ENCODE results near the gene PROM2. TPM values are rescaled to one million over a fixed set of nuclear protein-coding genes. Genes with fewer than 3 reads are reported as not detected.

The PROM2 gene
- total and polyA plus RNA-seq, 4 experiments from 2014 or later = 0.87 to 1.1 TPM; not detected in 2

- Mint-ChIP-seq H3K36me3 (no peaks in the 10 kb centered on the region), H3K4me1 (peaks cover 0 to 5% (median 0%) of the 10 kb centered on the region in 4 donors), H3K27me3 (no peaks in the 10 kb centered on the region), H3K9me3 (peaks cover 0 to 2% (median 0%) of the 10 kb centered on the region in 8 donors), H3K27ac (no peak overlapping the region), H3K4me3 (no peak overlapping the region)
- Histone ChIP-seq H3K27me3 (ENCODE audit: insufficient read depth, low read length) (no peaks in the 10 kb centered on the region), H3K36me3 (ENCODE audit: insufficient read depth, low read length) (no peaks in the 10 kb centered on the region), H3K4me3 (ENCODE audit: low read length in 2 of 2) (no peak overlapping the region), H3K27ac (ENCODE audit: low read depth, low read length) (no peak overlapping the region), H3K9me3 (ENCODE audit: control insufficient read depth in 1 of 2, low read length in 2 of 2) (no peaks in the 10 kb centered on the region), H3K4me1 (ENCODE audit: insufficient read depth, low read length) (no peaks in the 10 kb centered on the region)
- DNase-seq = no peak
- CTCF ChIA-PET (ENCODE audit: partially characterized antibody) = no interaction called here
- intact Hi-C loops (cut with micrococcal nuclease) = no loop called here
- POLR2A ChIA-PET (ENCODE audit: partially characterized antibody) = no interaction called here
These were observed 54.3 kb downstream of the PROM2 start for GRCh38 chr2:95328358-95329125.

DNA sequence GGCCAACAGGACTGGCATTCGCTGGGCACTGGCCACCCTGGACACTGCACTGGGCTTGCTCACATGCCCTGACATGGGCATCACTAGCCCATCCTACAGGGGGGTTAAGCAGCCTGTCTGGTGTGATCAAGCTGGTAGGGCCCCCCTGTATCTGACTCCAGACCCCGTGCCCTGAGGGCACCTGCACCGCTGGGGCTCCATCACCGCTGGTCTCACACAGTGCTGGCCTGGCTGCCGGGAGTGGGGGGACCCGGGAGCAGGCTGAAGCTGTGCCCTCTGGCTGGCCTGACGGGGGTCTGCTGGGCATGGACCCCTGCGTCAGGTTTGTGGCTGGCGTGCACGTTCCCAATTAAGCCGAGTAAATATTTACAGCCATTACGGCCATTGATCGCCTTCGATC, 55.2 kb downstream of the PROM2 start:
- intact Hi-C loops (cut with micrococcal nuclease) = no loop called here
- ChIA-PET POLR2A (ENCODE audit: partially characterized antibody) (no interaction called here), CTCF (ENCODE audit: partially characterized antibody) (no interaction called here)
- Histone ChIP-seq H3K4me1 (ENCODE audit: insufficient read depth, low read length) (no peaks in the 10 kb centered on the region), H3K27ac (ENCODE audit: low read depth, low read length) (no peak overlapping the region), H3K36me3 (ENCODE audit: insufficient read depth, low read length) (no peaks in the 10 kb centered on the region), H3K27me3 (ENCODE audit: insufficient read depth, low read length) (no peaks in the 10 kb centered on the region), H3K4me3 (ENCODE audit: low read length in 2 of 2) (no peak overlapping the region), H3K9me3 (ENCODE audit: control insufficient read depth in 1 of 2, low read length in 2 of 2) (no peaks in the 10 kb centered on the region)
- peaks cover 0 to 2% (median 0%) of the 10 kb centered on the region in 8 donors for H3K9me3 Mint-ChIP-seq
- no peak for DNase-seq
- H3K4me1 Mint-ChIP-seq = peaks cover 0 to 5% (median 0%) of the 10 kb centered on the region in 4 donors
- H3K36me3 Mint-ChIP-seq = no peaks in the 10 kb centered on the region
- H3K4me3 Mint-ChIP-seq = no peak overlapping the region
- H3K27ac Mint-ChIP-seq = no peak overlapping the region
- no peaks in the 10 kb centered on the region for H3K27me3 Mint-ChIP-seq

DNA sequence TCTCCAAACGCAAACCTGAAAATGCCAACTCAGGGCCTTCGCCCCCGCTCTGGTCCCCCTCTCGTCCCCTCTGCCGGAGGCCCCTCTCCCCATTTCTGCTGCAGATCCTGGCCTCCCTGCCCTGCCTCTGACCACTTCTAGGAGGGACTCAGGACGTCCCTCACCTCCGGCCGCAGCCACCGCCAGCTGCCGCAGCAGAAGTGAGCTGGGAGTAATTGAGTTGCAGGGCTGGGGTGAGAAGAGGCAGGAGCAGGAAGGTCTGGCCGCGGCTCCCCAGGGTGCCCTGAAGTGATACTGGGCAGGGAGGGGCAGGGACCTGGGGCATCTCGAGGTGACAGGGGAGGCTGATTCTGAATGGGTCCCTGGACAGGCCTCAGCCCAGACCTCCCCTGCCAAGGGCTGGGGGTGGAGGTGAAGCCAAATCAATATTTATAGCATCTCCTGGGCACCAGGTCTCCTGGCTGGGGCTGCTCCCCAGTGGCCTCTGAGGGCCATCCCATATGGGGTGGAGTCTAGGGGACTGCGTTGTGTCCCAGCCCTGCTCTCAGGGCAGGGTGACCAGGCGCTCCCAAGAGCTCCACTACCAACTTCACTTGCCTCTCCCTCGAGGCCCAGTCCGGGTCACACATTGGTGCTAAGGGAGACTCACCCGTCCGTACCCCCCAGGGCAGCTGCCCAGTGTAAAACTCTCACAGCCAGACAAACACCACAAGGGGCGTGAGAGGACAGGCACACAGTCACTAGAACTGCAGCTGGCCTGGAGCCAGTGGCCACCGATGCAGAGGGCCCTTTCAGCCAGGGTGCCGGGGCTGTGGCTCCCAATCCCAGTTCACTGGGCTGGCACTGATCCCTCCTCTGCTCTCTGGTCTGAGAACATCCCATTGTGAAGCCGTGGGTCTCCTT, 55.9 kb downstream of the PROM2 start:
- Mint-ChIP-seq H3K4me3 (no peak overlapping the region), H3K9me3 (peaks cover 0 to 2% (median 0%) of the 10 kb centered on the region in 8 donors), H3K36me3 (no peaks in the 10 kb centered on the region), H3K27me3 (no peaks in the 10 kb centered on the region), H3K4me1 (peaks cover 0 to 5% (median 0%) of the 10 kb centered on the region in 4 donors), H3K27ac (peak overlapping the region in 1 of 7 donors; percentile 34)
- Histone ChIP-seq H3K27me3 (ENCODE audit: insufficient read depth, low read length) (no peaks in the 10 kb centered on the region), H3K4me3 (ENCODE audit: low read length in 2 of 2) (no peak overlapping the region), H3K4me1 (ENCODE audit: insufficient read depth, low read length) (no peaks in the 10 kb centered on the region), H3K9me3 (ENCODE audit: control insufficient read depth in 1 of 2, low read length in 2 of 2) (no peaks in the 10 kb centered on the region), H3K36me3 (ENCODE audit: insufficient read depth, low read length) (no peaks in the 10 kb centered on the region), H3K27ac (ENCODE audit: low read depth, low read length) (no peak overlapping the region)
- POLR2A ChIA-PET (ENCODE audit: partially characterized antibody) = no interaction called here
- CTCF ChIA-PET (ENCODE audit: partially characterized antibody) = no interaction called here
- DNase-seq = no peak
- intact Hi-C loops (cut with micrococcal nuclease) = no loop called here

DNA sequence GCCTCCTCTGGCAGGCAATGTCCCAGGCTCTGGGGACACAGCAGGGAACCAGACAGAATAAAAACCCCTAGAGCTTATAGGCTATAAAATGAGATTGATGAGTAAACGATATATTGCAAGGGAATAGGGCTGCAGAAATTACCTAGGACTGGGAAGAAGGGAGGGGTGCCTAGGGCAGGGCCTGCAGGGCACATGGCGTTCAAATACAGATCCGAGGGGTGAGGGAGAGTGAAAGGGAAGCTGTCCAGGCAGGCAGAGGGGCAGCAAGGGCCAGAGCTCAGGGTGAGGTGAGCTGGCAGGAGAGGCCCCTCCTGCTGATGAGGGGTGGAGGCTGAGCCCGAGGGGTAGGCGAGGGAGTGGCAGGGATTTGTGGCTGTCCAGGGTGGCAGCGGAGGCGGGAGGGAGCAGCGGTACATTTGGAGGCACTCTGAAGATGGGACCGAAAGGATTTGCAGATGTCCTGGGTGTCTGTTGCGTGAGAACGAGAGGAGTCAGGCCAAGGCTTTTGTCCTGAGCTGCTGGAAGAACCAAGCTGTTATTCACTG, 56.6 kb downstream of the PROM2 start:
- CTCF ChIA-PET (ENCODE audit: partially characterized antibody) = interaction anchor here (1.0 kb wide), 1 partner anchor 15 kb away, joined by 3 read pairs; no protein-coding TSS in a partner anchor
- H3K27ac Mint-ChIP-seq = no peak overlapping the region

DNA sequence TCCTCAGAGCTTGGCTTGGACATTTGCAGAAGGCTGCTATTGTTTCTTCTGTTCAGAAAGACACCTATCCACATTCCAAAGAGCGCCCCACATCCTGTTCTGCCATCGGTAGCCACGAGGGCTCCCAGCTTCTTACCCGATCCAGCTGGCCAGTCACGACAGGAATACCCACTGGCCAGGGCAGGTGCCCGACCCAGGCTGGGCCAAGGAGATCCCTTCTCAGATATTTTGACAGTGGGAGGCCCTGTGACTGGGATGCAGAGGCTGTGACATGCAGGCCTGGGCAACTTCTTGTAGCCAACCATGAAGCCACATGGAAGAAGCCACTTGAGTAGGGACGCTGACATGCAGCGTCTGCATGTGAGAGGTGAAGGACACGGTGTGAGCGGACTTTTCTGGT, 57.4 kb downstream of the PROM2 start:
- H3K27me3 Mint-ChIP-seq = no peaks in the 10 kb centered on the region
- peaks cover 0 to 3% (median 0%) of the 10 kb centered on the region in 8 donors for H3K9me3 Mint-ChIP-seq
- intact Hi-C loops (cut with micrococcal nuclease) = no loop called here
- no peaks in the 10 kb centered on the region for H3K36me3 Mint-ChIP-seq
- Histone ChIP-seq H3K36me3 (ENCODE audit: insufficient read depth, low read length) (no peaks in the 10 kb centered on the region), H3K27me3 (ENCODE audit: insufficient read depth, low read length) (no peaks in the 10 kb centered on the region), H3K27ac (ENCODE audit: low read depth, low read length) (no peak overlapping the region), H3K4me1 (ENCODE audit: insufficient read depth, low read length) (no peaks in the 10 kb centered on the region), H3K9me3 (ENCODE audit: control insufficient read depth in 1 of 2, low read length in 2 of 2) (no peaks in the 10 kb centered on the region), H3K4me3 (ENCODE audit: low read length in 2 of 2) (no peak overlapping the region)
- ChIA-PET POLR2A (ENCODE audit: partially characterized antibody) (no interaction called here), CTCF (ENCODE audit: partially characterized antibody) (interaction anchor here (1.0 kb wide), 1 partner anchor 14 kb away, joined by 3 read pairs; no protein-coding TSS in a partner anchor)
- H3K4me3 Mint-ChIP-seq = no peak overlapping the region
- H3K27ac Mint-ChIP-seq = no peak overlapping the region
- no peak for DNase-seq
- no peaks in the 10 kb centered on the region for H3K4me1 Mint-ChIP-seq

More for the DNA sequence above, 56.6 kb downstream of the PROM2 start:
- H3K9me3 Mint-ChIP-seq = peaks cover 0 to 3% (median 0%) of the 10 kb centered on the region in 8 donors
- Histone ChIP-seq H3K4me3 (ENCODE audit: low read length in 2 of 2) (no peak overlapping the region), H3K4me1 (ENCODE audit: insufficient read depth, low read length) (no peaks in the 10 kb centered on the region), H3K27ac (ENCODE audit: low read depth, low read length) (no peak overlapping the region), H3K36me3 (ENCODE audit: insufficient read depth, low read length) (no peaks in the 10 kb centered on the region), H3K9me3 (ENCODE audit: control insufficient read depth in 1 of 2, low read length in 2 of 2) (no peaks in the 10 kb centered on the region), H3K27me3 (ENCODE audit: insufficient read depth, low read length) (no peaks in the 10 kb centered on the region)
- no peaks in the 10 kb centered on the region for H3K27me3 Mint-ChIP-seq
- no peak for DNase-seq
- H3K36me3 Mint-ChIP-seq = no peaks in the 10 kb centered on the region
- POLR2A ChIA-PET (ENCODE audit: partially characterized antibody) = no interaction called here
- intact Hi-C loops (cut with micrococcal nuclease) = no loop called here
- H3K4me3 Mint-ChIP-seq = no peak overlapping the region
- peaks cover 0 to under 1% (median 0%) of the 10 kb centered on the region in 4 donors for H3K4me1 Mint-ChIP-seq

DNA sequence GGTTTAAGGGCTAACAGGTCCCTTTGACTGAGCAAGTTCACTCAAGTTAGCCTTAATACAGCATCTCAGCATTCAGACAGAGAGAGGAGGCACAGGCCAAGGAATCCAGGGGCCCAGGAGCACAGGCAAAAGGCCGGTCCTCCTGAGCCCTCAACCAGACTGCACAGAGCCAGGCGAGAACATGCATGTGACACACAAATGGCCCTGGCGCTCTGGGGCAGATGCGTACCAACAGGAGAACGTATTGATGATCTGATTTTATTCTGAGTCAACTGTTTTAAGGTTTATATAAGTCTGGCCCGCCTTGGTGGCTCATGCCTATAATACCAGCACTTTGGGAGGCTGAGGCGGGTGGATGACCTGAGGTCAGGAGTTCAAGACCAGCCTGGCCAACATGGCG, 57.8 kb downstream of the PROM2 start:
- POLR2A ChIA-PET (ENCODE audit: partially characterized antibody) = no interaction called here
- Histone ChIP-seq H3K27me3 (ENCODE audit: insufficient read depth, low read length) (no peaks in the 10 kb centered on the region), H3K4me1 (ENCODE audit: insufficient read depth, low read length) (no peaks in the 10 kb centered on the region), H3K9me3 (ENCODE audit: control insufficient read depth in 1 of 2, low read length in 2 of 2) (no peaks in the 10 kb centered on the region), H3K27ac (ENCODE audit: low read depth, low read length) (no peak overlapping the region), H3K4me3 (ENCODE audit: low read length in 2 of 2) (no peak overlapping the region), H3K36me3 (ENCODE audit: insufficient read depth, low read length) (no peaks in the 10 kb centered on the region)
- Mint-ChIP-seq H3K4me1 (no peaks in the 10 kb centered on the region), H3K9me3 (peaks cover 0 to 3% (median 0%) of the 10 kb centered on the region in 8 donors), H3K27ac (no peak overlapping the region), H3K27me3 (no peaks in the 10 kb centered on the region), H3K36me3 (no peaks in the 10 kb centered on the region), H3K4me3 (no peak overlapping the region)
- no peak for DNase-seq
- intact Hi-C loops (cut with micrococcal nuclease) = no loop called here
- CTCF ChIA-PET (ENCODE audit: partially characterized antibody) = no interaction called here

DNA sequence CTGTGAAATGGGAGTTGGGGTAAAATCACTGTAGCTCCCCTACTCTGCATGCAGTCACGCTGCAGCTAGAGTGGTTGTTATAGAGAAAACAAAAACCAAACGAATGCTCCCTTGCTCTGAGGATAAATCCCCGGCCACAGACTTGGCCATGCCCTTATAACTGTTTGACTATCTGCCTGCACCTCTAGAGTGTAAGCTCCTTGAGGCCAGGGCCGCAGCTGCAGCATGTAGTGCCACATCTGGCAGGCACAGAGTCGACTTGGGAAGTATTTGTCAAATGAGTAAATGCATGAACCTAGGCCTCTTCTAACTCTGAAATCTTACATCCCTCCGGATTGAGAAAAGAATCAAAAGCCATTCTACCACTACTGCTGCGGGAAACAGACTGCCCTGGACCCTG, 58.8 kb downstream of the PROM2 start:
- Histone ChIP-seq H3K36me3 (ENCODE audit: insufficient read depth, low read length) (no peaks in the 10 kb centered on the region), H3K27me3 (ENCODE audit: insufficient read depth, low read length) (no peaks in the 10 kb centered on the region), H3K27ac (ENCODE audit: low read depth, low read length) (no peak overlapping the region), H3K4me1 (ENCODE audit: insufficient read depth, low read length) (no peaks in the 10 kb centered on the region), H3K4me3 (ENCODE audit: low read length in 2 of 2) (no peak overlapping the region), H3K9me3 (ENCODE audit: control insufficient read depth in 1 of 2, low read length in 2 of 2) (no peaks in the 10 kb centered on the region)
- intact Hi-C loops (cut with micrococcal nuclease) = no loop called here
- H3K9me3 Mint-ChIP-seq = peaks cover 0 to 3% (median 0%) of the 10 kb centered on the region in 8 donors
- POLR2A ChIA-PET (ENCODE audit: partially characterized antibody) = no interaction called here
- no peaks in the 10 kb centered on the region for H3K36me3 Mint-ChIP-seq
- peaks cover 0 to 2% of the 10 kb centered on the region in 2 donors for H3K27me3 Mint-ChIP-seq
- no peak overlapping the region for H3K27ac Mint-ChIP-seq
- CTCF ChIA-PET (ENCODE audit: partially characterized antibody) = interaction anchor here (1.7 kb wide), 1 partner anchor 12 kb away, joined by 5 read pairs; no protein-coding TSS in a partner anchor
- H3K4me3 Mint-ChIP-seq = no peak overlapping the region
- no peak for DNase-seq
- no peaks in the 10 kb centered on the region for H3K4me1 Mint-ChIP-seq

All from CD4-positive, alpha-beta memory T cell (primary cell).